IgD-negative memory B cell (primary cell): Measurements from ENCODE around the gene ERF. TPM values are rescaled to one million over a fixed set of nuclear protein-coding genes. Genes with fewer than 3 reads are reported as not detected.
"Not testable (repeated sequence)": the region's sequence is repeated elsewhere in the genome, so short reads cannot be mapped to it uniquely, and the experiment has no call there.

Experiments used
- H3K27ac Mint-ChIP-seq, 3 donors: one replicate each; pipeline ENCODE4 v1.8.0; 2020 to 2022; ENCODE audit warnings: mild to moderate bottlenecking in 3 of 3, mixed read lengths in 3 of 3, moderate library complexity in 1 of 3
- H3K27me3 Mint-ChIP-seq: one replicate; pipeline ENCODE4 v1.8.0; 2021; ENCODE audit warnings: mixed read lengths
- H3K36me3 Mint-ChIP-seq: one replicate; pipeline ENCODE4 v1.8.0; 2020; ENCODE audit warnings: mild to moderate bottlenecking, mixed read lengths
- H3K4me1 Mint-ChIP-seq, 3 donors: one replicate each; pipeline ENCODE4 v1.8.0; 2020 to 2022; ENCODE audit warnings: mixed read lengths in 3 of 3, mild to moderate bottlenecking in 1 of 3
- H3K4me3 Mint-ChIP-seq, 4 donors: one replicate each; pipeline ENCODE4 v1.8.0; 2020 to 2022; ENCODE audit warnings: mild to moderate bottlenecking in 4 of 4, mixed read lengths in 4 of 4, moderate library complexity in 3 of 4
- H3K9me3 Mint-ChIP-seq, 3 donors: one replicate each; pipeline ENCODE4 v1.8.0; 2020 to 2021; ENCODE audit warnings: mixed read lengths in 3 of 3, mild to moderate bottlenecking in 1 of 3
- polyA plus RNA-seq: library from polyadenylated mRNA; unstranded; fragments of 300-500 nt; fragmentation: Illumina TruSeq; gene quantifications from one replicate; pipeline ENCODE4 v1.2.3, GENCODE V29; 2021

The ERF gene
- polyA plus RNA-seq, 1 donor from 2014 or later = 6.7 TPM

GRCh38 chr19:42261763-42262162, 6.8 kb upstream of the ERF start:
- peaks cover 2% of the 10 kb centered on the region for H3K27me3 Mint-ChIP-seq
- H3K9me3 Mint-ChIP-seq = no peaks in the 10 kb centered on the region
- peak overlapping the region in 1 of 4 donors; percentile 11 for H3K4me3 Mint-ChIP-seq
- H3K4me1 Mint-ChIP-seq = peaks cover 0 to 3% (median 0%) of the 10 kb centered on the region in 3 donors
- H3K27ac Mint-ChIP-seq = peak overlapping the region in 2 of 3 donors; percentile 43 to 65
- no peaks in the 10 kb centered on the region for H3K36me3 Mint-ChIP-seq

GRCh38 chr19:42257842-42258241, 2.9 kb upstream of the ERF start:
- Mint-ChIP-seq H3K4me3 (peak overlapping the region in 3 of 4 donors; percentile 9 to 50 (median 43)), H3K27ac (peak overlapping the region in 1 of 3 donors; percentile 84)
- not testable (repeated sequence) for H3K36me3 Mint-ChIP-seq, H3K9me3 Mint-ChIP-seq, H3K4me1 Mint-ChIP-seq, H3K27me3 Mint-ChIP-seq

GRCh38 chr19:42255766-42256745, 1.1 kb upstream of the ERF start:
- peaks cover 10% of the 10 kb centered on the region for H3K27me3 Mint-ChIP-seq
- H3K36me3 Mint-ChIP-seq = no peaks in the 10 kb centered on the region
- H3K4me1 Mint-ChIP-seq = peaks cover 10 to 18% (median 17%) of the 10 kb centered on the region in 3 donors
- H3K27ac Mint-ChIP-seq = peak overlapping the region in 1 of 3 donors; percentile 84
- H3K4me3 Mint-ChIP-seq = peak overlapping the region; percentile 74 to 92 (median 82)
- no peaks in the 10 kb centered on the region for H3K9me3 Mint-ChIP-seq

- peaks cover 14 to 18% (median 17%) of the 10 kb centered on the region in 3 donors for H3K4me1 Mint-ChIP-seq
- peak overlapping the region in 2 of 3 donors; percentile 31 to 95 for H3K27ac Mint-ChIP-seq
- H3K9me3 Mint-ChIP-seq = no peaks in the 10 kb centered on the region
- peaks cover 10% of the 10 kb centered on the region for H3K27me3 Mint-ChIP-seq
- H3K36me3 Mint-ChIP-seq = no peaks in the 10 kb centered on the region
- peak overlapping the region; percentile 81 to 92 (median 88) for H3K4me3 Mint-ChIP-seq
These were observed 659 bp downstream of the ERF start for GRCh38 chr19:42254089-42254849.

GRCh38 chr19:42253245-42254088, 1.5 kb downstream of the ERF start:
- H3K4me3 Mint-ChIP-seq = peak overlapping the region; percentile 85 to 95 (median 90)
- peaks cover 10% of the 10 kb centered on the region for H3K27me3 Mint-ChIP-seq
- H3K27ac Mint-ChIP-seq = peak overlapping the region; percentile 92 to 99 (median 92)
- peaks cover 14 to 18% (median 17%) of the 10 kb centered on the region in 3 donors for H3K4me1 Mint-ChIP-seq
- H3K9me3 Mint-ChIP-seq = no peaks in the 10 kb centered on the region
- H3K36me3 Mint-ChIP-seq = no peaks in the 10 kb centered on the region

- H3K27ac Mint-ChIP-seq = peak overlapping the region; percentile 92 to 99 (median 92)
- no peaks in the 10 kb centered on the region for H3K9me3 Mint-ChIP-seq
- peak overlapping the region; percentile 85 to 95 (median 90) for H3K4me3 Mint-ChIP-seq
- peaks cover 14 to 18% (median 17%) of the 10 kb centered on the region in 3 donors for H3K4me1 Mint-ChIP-seq
- no peaks in the 10 kb centered on the region for H3K36me3 Mint-ChIP-seq
- H3K27me3 Mint-ChIP-seq = peaks cover 9% of the 10 kb centered on the region
These were observed 2.3 kb downstream of the ERF start for GRCh38 chr19:42252365-42253244.

- no peaks in the 10 kb centered on the region for H3K36me3 Mint-ChIP-seq
- peaks cover 14 to 18% (median 15%) of the 10 kb centered on the region in 3 donors for H3K4me1 Mint-ChIP-seq
- H3K9me3 Mint-ChIP-seq = no peaks in the 10 kb centered on the region
These were observed 3.2 kb downstream of the ERF start for GRCh38 chr19:42251572-42252358.

GRCh38 chr19:42250666-42251531, 4.0 kb downstream of the ERF start:
- Mint-ChIP-seq H3K4me3 (peak overlapping the region in 2 of 4 donors; percentile 23 to 37), H3K36me3 (no peaks in the 10 kb centered on the region), H3K27ac (peak overlapping the region in 1 of 3 donors; percentile 92), H3K27me3 (peaks cover 3% of the 10 kb centered on the region), H3K9me3 (no peaks in the 10 kb centered on the region), H3K4me1 (peaks cover 10 to 15% (median 13%) of the 10 kb centered on the region in 3 donors)

More at GRCh38 chr19:42251572-42252358, 3.2 kb downstream of the ERF start:
- Mint-ChIP-seq H3K27ac (peak overlapping the region in 2 of 3 donors; percentile 83 to 92), H3K27me3 (peaks cover 9% of the 10 kb centered on the region), H3K4me3 (peak overlapping the region; percentile 75 to 88 (median 81))

- Mint-ChIP-seq H3K9me3 (no peaks in the 10 kb centered on the region), H3K27me3 (peaks cover 3% of the 10 kb centered on the region), H3K27ac (peak overlapping the region in 2 of 3 donors; percentile 74 to 80), H3K4me1 (peaks cover 10 to 15% (median 12%) of the 10 kb centered on the region in 3 donors), H3K4me3 (peak overlapping the region in 2 of 4 donors; percentile 56 to 64), H3K36me3 (no peaks in the 10 kb centered on the region)
These were observed 4.7 kb downstream of the ERF start for GRCh38 chr19:42250183-42250665.

GRCh38 chr19:42249769-42250168, 5.2 kb downstream of the ERF start:
- peak overlapping the region in 2 of 4 donors; percentile 56 to 64 for H3K4me3 Mint-ChIP-seq
- no peaks in the 10 kb centered on the region for H3K36me3 Mint-ChIP-seq
- peaks cover 13 to 19% (median 16%) of the 10 kb centered on the region in 3 donors for H3K4me1 Mint-ChIP-seq
- peak overlapping the region in 2 of 3 donors; percentile 74 to 80 for H3K27ac Mint-ChIP-seq
- peaks cover 3% of the 10 kb centered on the region for H3K27me3 Mint-ChIP-seq
- H3K9me3 Mint-ChIP-seq = no peaks in the 10 kb centered on the region

- Mint-ChIP-seq H3K4me3 (peak overlapping the region in 1 of 4 donors; percentile 64), H3K27me3 (peaks cover 3% of the 10 kb centered on the region), H3K9me3 (no peaks in the 10 kb centered on the region), H3K36me3 (no peaks in the 10 kb centered on the region), H3K4me1 (peaks cover 18 to 19% (median 18%) of the 10 kb centered on the region in 3 donors), H3K27ac (peak overlapping the region; percentile 74 to 80 (median 80))
These were observed 5.7 kb downstream of the ERF start for GRCh38 chr19:42249149-42249750.
